Sigmoid colon (tissue), 4 donors: ENCODE data around the gene UQCRHL.

Experiments used
- CTCF ChIP-seq, 4 experiments: fragments of 450-650 bp in 3 of 4; fragments of 200-600 bp in 1 of 4; IDR thresholded peaks; one replicate each; pipeline ENCODE4 v1.5.1; 2016 to 2019; ENCODE audit warnings: antibody characterized with exemption in 4 of 4, mild to moderate bottlenecking in 3 of 4, moderate library complexity in 2 of 4
- POLR2AphosphoS5 ChIP-seq, 4 donors: sonication (generic); formaldehyde crosslinking; IDR thresholded peaks; one replicate each; pipeline ENCODE4 v1.6.1; 2017; ENCODE audit warnings: antibody characterized with exemption in 4 of 4

DNA sequence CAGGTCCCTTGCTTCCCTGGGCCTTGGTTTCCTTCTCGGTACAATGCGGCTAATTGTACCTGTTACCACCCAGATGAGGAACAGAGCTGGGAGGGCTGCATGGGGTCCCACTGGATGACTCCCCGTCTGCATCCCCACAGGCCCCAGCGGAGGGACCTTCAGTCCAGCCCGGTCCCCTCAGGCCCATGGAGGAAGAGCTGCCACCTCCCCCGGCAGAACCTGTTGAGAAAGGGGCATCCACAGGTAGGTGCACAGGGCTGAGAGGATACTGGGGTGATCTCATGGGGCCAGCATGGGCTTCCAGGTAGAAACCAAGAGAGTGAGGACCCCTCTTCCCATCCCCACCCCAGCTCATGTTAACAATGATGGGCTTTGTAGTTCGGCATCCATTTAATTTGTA is 39.1 kb downstream of the UQCRHL start:
- TF ChIP-seq POLR2AphosphoS5 (IDR thresholded peaks at IDR 0.05), result no peak
- TF ChIP-seq CTCF (IDR thresholded peaks at IDR 0.05), result no peak
